AG04450 (cell line): ENCODE results near the gene PRRG1. TPM values are rescaled to one million over a fixed set of nuclear protein-coding genes. Genes with fewer than 3 reads are reported as not detected.

Experiments used
- CTCF ChIA-PET: fragments of 300-600, 350-600 bp; formaldehyde crosslinking; extraction: SDS; loops from one replicate; lab custom pipeline; 2022; ENCODE audit warnings: antibody characterized with exemption, inconsistent platforms; lab: Charles Lee
- POLR2A ChIA-PET: fragments of 350-600 bp; formaldehyde crosslinking; extraction: SDS; loops from one replicate; lab custom pipeline; 2021; ENCODE audit warnings: antibody characterized with exemption, inconsistent platforms; lab: Yijun Ruan, JAX
- DNase-seq: peaks from one replicate; pipeline ENCODE4 v3.0.0-alpha.2; 2011; ENCODE audit warnings: low read depth, low spot score
- H3K27ac ChIP-seq: one replicate; pipeline ENCODE4 v1.5.1; 2012; ENCODE audit warnings: low read depth, low read length, control low read depth
- H3K27me3 ChIP-seq: one replicate; pipeline ENCODE4 v1.6.0; 2012; ENCODE audit warnings: low read length; ENCODE audit not compliant: control insufficient read depth, insufficient read depth
- H3K4me3 ChIP-seq: 2 replicates; pipeline ENCODE4 v1.5.1; 2011; ENCODE audit warnings: mild to moderate bottlenecking, low read depth, low read length, control low read depth
- H3K9me3 ChIP-seq: 2 replicates; pipeline ENCODE4 v1.5.1; 2012; ENCODE audit warnings: low read length; ENCODE audit not compliant: control insufficient read depth, insufficient read depth
- CTCF ChIP-seq: IDR thresholded peaks from 2 replicates; pipeline ENCODE4 v1.5.1; 2011; ENCODE audit warnings: low read depth, low read length, control low read depth, inconsistent platforms
- polyA plus RNA-seq: library from polyadenylated mRNA; depleted of rRNA; stranded (reverse); fragments of >200 nt; gene quantifications from 2 replicates; pipeline ENCODE4 v1.2.3, GENCODE V29; 2011; rRNA removed

Gene PRRG1
- polyA plus RNA-seq, 1 experiment = 39.3 TPM

GRCh38 chrX:37504991-37505390 lies 155.8 kb downstream of the PRRG1 start:
- DNase-seq = no peak
- no peak for TF ChIP-seq CTCF
- H3K27me3 ChIP-seq = no peaks in the 10 kb centered on the region
- H3K4me3 ChIP-seq = no peak overlapping the region
- POLR2A ChIA-PET = no interaction called here
- H3K9me3 ChIP-seq = peaks cover 3% of the 10 kb centered on the region; the same call in 1 of the 2 replicates
- no peak overlapping the region for H3K27ac ChIP-seq
- CTCF ChIA-PET = no interaction called here

Other genes with a start within 250 kb of the PRRG1 start
- gene LANCL3, start 222.3 kb downstream of the PRRG1 start, polyA plus RNA-seq = 0.01 and 0.06 TPM in 2 replicates